ENCODE data around the gene JMJD6.

JMJD6 gene

DNA sequence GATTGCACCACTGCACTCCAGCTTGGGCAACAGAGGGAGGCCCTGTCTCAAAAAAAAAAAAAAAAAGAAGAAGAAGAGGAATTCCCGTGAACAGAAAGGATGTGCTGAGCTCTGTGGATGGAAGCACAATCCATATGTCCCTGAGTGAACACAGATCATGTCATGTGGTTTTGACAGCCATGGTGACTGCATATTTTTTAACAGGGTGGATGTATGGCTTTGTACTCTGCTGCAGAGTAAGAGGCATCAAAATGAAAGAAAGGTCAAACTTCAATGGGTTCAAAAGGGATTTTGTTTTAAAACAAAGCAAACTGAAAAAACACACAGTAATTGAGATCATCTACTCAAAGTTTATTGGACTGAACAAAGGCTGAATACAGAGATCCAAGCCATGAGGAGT is 47.2 kb downstream of the JMJD6 start:
- no peak for DNase-seq (ENCODE audit: low spot score)

DNA sequence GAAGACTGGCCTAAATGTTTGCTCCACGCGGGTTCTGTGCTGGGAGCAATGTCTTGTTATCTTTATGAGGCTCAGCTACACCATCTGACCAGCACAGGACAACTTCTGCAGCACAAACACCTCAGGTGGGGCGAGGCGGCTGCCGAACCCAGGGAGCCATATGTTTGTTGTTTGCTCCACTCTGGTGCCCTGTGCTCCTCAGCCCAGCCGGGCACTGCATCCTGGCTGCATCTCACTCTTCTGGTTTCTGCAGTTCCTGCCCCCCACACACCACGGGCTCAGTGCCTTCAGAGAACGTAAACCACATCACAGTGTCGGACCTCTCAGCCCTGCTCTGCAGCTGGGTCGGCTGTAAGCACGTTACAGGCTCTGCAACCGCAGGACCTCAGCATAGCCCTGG is 48.1 kb downstream of the JMJD6 start:
- no peak for DNase-seq (ENCODE audit: low spot score)

DNA sequence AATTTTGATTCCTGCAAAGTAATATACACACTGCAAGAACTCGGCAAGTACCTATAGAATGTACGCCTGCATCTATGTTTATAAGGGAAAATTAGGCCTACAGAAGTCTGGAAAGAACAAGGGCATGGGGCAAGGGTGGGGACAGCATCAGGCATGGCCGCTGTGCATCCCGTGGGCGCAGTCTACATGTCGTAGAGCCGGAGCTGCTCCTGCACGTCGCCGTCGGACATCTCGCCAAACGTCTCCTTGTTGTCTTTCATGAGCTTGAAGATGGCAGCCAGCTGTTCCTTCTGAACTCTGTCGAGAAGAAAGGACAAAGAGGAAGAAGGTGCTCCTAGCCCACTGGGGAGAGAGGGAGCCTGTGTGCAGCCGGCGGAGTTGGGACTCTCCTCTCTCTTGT is 49.0 kb downstream of the JMJD6 start:
- DNase-seq (ENCODE audit: low spot score), result no peak

DNA sequence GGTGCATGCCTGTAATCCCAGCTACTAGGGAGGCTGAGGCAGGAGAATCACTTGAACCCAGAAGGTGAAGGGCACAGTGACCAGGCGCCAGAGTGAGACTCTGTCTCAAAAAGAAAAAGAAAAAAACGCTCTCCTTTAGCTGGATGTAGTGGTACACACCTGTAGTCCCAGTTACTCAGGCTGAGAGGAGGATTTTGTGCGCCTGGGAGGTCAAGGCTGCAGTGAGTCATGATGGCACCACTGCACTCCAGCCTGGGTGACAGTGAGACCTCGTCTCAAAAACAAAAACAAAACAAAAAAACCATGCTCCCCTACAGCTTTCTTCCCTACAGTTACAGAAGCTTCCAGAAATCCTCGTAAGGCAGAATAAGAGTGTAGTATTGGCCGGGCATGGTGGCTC is 49.8 kb downstream of the JMJD6 start:
- no peak for DNase-seq (ENCODE audit: low spot score)

DNA sequence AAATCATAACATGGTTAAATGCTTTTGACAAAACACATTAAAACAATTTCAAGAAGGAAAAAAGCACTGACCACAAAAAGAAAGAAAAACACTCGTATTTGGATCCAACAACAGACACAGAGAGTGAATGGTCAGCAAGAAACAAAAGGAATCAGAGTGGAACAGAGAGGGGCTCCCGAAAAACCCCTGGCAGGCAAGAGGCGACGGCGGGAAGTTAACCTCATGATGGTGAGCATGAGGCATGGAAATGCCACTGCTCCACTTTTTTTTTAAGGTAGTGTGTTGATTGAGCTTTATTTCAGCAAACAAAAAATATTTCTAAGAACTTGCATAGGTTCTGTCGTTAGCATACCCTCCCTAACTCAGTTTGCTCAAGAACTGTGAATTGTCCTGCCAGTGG is 50.8 kb downstream of the JMJD6 start:
- DNase-seq (ENCODE audit: low spot score), result no peak

DNA sequence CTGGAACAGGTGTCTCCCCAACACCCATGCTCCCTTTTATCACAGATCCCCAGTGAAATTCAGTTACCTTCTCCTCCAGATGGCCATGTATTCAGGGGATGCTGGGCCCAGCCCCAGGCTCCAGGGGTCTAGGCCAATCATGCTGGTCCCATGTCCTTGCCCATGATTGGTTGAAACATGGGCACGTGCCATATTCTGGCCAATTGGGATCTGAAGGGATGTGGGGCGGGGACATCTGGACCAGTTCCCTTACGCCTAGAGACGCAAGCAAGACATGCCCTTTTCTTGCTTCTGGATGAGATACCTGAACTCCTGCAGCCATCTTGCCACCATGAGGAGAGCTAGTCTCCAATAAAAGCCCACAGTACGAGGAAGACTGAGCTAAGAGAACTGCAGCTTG is 51.8 kb downstream of the JMJD6 start:
- DNase-seq (ENCODE audit: low spot score), result no peak

DNA sequence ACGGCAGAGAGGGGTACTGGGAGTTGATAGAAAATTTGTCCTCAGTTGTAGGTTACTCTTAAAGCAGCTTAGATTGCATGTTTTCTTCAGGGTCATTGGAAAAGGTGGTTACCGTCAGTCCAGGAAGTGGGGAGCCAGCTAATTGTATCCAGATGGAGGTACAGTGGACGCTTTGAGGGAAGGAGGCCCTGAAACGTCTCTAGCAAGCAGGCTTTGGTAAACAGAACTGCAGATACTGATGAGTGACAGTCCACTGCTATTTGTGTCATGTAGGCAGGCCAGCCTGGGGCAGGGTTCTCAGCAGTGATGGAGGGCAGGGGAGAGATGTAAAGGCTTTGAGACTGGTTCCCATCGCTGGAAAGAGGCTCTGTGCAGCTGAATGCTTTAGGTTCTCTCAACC is 52.7 kb downstream of the JMJD6 start:
- no peak for DNase-seq (ENCODE audit: low spot score)

DNA sequence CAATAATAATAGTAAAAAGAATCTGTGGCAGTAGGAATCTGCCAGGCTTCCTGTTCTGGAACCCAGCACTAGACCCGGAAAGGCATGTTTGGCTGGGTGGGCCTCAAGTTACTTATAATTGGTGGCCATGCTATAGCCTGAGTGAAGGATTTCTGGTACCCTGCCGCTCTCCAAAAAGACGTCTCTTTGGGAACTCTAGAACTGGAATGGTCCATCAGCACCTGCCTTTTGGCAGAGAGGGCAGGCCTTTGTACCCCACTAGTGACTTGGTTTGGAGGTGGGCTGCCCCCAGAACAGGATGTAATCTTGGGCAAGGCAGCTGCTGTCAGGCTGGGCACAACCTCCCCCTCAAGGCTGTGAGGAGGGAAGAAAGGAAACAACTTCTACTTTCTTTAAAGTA is 53.5 kb downstream of the JMJD6 start:
- no peak for DNase-seq (ENCODE audit: low spot score)

DNA sequence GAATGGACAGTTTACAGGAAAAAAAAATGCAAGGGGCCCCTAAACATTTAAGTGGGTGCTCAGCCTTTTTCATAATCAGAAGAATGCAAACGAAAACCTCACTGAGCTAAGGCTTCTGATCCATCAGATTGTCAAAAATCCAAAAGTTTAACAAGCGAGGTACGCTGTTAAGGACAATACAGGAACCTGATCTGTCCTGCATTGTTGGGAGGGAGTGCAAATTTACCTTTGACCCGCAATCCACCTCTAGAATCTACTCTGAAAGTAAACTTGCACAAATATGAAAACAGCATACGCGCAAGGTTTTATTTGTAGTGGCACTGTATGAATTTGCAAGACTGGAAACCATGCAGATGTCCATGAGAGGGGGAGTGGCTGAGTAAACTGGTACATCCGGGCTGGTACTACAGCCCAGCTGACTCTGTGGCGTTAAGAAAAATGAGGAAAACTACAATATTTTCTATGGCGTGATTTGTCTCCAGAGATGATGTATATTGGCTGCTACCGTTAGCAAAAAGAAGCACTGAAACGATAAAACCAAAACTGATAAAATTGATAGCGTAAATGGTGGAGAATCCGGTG is 54.0 kb downstream of the JMJD6 start:
- no peak for DNase-seq (ENCODE audit: low spot score)

DNA sequence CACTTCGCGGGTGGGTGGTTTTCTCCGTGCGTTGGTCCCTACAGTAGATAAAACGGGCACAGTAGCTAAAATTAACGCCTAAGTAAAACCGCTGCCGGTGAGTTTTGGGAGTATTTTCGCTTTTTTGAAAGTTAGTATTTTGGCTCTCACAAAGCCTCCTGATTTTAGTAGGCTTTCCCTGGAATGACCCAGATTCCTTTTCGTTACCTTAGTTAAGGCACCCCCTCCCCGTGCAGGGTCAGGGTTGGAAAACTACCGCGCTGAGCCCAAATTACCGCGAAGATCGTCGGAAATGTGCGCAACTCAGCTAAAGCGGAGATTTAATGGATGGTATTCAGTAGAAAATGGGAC is 54.5 kb downstream of the JMJD6 start:
- no peak for DNase-seq (ENCODE audit: low spot score)

DNA sequence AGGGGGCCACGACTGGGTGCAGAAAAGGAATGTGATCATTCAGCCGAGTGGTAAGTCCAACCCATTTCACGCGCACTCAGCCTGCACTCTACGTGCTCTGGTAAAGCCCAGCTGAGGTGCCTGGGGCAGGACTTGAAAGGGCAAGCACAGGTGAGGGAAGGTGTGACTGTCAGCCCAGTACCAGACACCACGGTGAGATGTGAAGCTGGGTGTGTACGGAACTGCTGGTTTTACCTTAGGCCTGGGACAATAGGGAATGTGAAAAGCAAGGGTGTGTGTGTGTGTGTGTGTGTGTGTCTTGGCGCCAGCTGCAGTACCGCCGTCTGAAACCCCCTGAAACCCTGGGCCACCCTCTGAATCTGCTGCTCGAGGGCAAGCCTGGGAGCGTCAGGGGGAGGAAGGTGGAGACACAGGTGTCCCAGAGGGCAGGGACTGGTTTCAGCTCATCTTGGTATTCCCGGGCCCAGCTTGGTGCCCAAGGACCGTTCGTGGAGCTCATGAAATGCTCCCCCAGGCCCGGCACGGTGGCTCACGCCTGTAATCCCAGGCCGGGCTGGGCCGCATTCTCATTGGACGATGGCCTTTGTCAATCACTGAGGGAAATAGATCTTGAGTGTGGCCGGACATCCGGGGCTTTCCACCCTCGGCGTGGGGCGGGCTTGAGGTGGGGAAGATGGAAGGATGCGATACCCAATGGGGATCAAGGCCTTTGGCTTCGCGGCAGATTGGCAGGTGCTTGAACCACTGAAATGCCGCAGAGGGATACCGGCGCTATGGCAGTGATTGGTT is 55.1 kb downstream of the JMJD6 start:
- peak; percentile 100 for DNase-seq (ENCODE audit: low spot score)

DNA sequence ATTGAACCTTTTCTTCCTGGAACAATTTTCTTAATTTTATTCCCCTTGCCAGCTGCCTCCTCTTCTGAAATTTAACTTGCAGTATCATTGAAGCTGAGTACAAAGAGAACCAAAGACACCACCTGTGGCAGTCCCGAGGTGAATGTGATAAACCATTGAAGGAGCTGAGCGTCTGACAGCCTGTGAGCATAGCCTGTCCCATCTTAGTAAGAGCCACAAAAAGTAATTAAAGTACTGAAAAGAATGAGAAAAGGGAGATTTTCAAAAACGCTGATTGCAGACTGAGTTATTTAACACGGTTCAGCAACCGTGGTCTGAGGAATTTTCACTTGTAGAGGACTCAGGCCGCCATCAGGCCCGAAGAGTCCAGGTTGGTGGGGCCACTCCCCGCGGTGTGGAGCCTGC is 55.7 kb downstream of the JMJD6 start:
- DNase-seq (ENCODE audit: low spot score), result no peak

DNA sequence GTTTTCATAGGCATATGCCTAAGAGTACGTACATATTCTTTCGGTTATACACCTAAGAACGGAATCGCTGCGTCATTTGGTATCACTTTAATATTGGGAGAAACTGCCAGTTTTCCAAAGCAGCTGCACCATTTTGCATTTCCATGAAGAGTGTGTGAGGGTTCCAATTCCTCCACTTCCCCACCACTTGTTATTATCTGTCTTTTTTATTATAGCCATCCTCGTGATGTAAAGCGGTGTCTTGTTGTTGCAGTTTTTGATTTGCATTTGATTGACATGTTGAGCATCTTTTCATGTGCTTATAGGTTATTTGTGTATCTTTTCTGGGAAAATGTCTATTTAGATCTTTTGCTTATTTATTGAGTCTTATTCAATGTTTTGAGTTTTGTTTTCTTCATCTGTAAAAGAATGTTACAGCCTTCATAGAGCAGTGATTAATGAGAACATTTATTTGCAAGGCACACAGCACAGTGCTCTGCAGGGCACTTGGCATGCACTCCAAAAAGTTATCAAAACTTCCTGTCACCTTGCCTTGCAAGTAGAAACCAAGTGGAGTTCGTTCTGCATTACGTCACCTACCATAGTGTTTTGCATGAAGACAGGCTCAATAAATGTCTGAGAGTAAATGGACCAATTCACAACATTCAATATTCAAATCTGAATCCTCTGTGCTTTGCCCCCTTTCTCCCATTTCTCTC is 56.2 kb downstream of the JMJD6 start:
- DNase-seq (ENCODE audit: low spot score), result no peak

Data from germinal center (tissue), 1 donor.